NOMO-1 treated with DMSO at 0.1 percent for 48 hours (cell line): ENCODE measurements around the gene PRKCE.

ENCODE experiments used
- DNase-seq: peaks from one replicate; lab custom pipeline; 2025; ENCODE audit not compliant: unreplicated experiment; lab: John Stamatoyannopoulos, UW

Gene PRKCE

GRCh38 chr2:45830322-45830721 lies 178.8 kb downstream of the PRKCE start:
- DNase-seq: no peak

GRCh38 chr2:45833301-45833967 lies 182.0 kb downstream of the PRKCE start:
- DNase-seq: no peak

GRCh38 chr2:45833968-45834344 lies 182.5 kb downstream of the PRKCE start:
- DNase-seq: peak; percentile 92

- no peak for DNase-seq
These were observed 182.9 kb downstream of the PRKCE start for GRCh38 chr2:45834372-45834771.

GRCh38 chr2:45834858-45835257 lies 183.4 kb downstream of the PRKCE start:
- no peak for DNase-seq

GRCh38 chr2:45836316-45836715 lies 184.8 kb downstream of the PRKCE start:
- no peak for DNase-seq

- DNase-seq: peak; percentile 73
These were observed 185.3 kb downstream of the PRKCE start for GRCh38 chr2:45836740-45837139.

- DNase-seq: no peak
These were observed 186.4 kb downstream of the PRKCE start for GRCh38 chr2:45837812-45838341.

GRCh38 chr2:45839508-45840251 lies 188.2 kb downstream of the PRKCE start:
- DNase-seq: no peak

- DNase-seq: no peak
These were observed 189.0 kb downstream of the PRKCE start for GRCh38 chr2:45840481-45840880.

- DNase-seq: peak; percentile 66
These were observed 190.4 kb downstream of the PRKCE start for GRCh38 chr2:45841752-45842407.

GRCh38 chr2:45843136-45843535 lies 191.7 kb downstream of the PRKCE start:
- DNase-seq: peak; percentile 43

GRCh38 chr2:45844796-45845457 lies 193.5 kb downstream of the PRKCE start:
- no peak for DNase-seq

- no peak for DNase-seq
These were observed 194.1 kb downstream of the PRKCE start for GRCh38 chr2:45845566-45845965.

- peak; percentile 10 for DNase-seq
These were observed 198.2 kb downstream of the PRKCE start for GRCh38 chr2:45849491-45850283.

GRCh38 chr2:45850558-45850957 lies 199.1 kb downstream of the PRKCE start:
- DNase-seq: no peak

- no peak for DNase-seq
These were observed 199.6 kb downstream of the PRKCE start for GRCh38 chr2:45851111-45851510.

- DNase-seq: no peak
These were observed 200.3 kb downstream of the PRKCE start for GRCh38 chr2:45851576-45852304.

- no peak for DNase-seq
These were observed 201.1 kb downstream of the PRKCE start for GRCh38 chr2:45852450-45853150.
